Testis (tissue), 2 donors: ENCODE results near the gene REEP3.

Experiments used
- CTCF ChIP-seq, 3 experiments: fragments of 450-650 bp in 2 of 3; fragments of 200-600 bp in 1 of 3; sonication (generic) in 1 of 3; IDR thresholded peaks; one replicate each; pipeline ENCODE4 v1.5.1; 2016 to 2019; ENCODE audit warnings: antibody characterized with exemption in 3 of 3, mild to moderate bottlenecking in 2 of 3, moderate library complexity in 1 of 3
- POLR2A ChIP-seq: fragments of 450-650 bp; IDR thresholded peaks from one replicate; pipeline ENCODE4 v1.6.1; 2017; ENCODE audit warnings: antibody characterized with exemption, mild to moderate bottlenecking, moderate library complexity

DNA sequence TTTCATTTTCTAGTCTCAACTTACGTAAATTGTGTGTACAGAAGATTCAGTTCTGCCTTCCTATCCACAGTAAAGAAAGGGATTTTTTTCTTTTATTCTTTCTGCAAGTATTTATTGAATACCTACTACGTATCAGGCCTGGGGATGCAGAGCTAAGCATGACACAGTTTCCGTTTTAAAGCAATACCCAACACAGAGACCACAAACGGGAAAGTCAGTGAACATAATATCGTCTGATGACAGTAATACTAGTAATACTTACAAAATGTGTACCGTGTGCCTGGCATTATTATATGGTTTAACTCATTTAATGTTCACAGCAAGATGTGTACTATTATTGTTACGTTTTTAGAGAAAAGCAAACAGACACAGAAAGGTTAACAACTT lies 22.4 kb downstream of the REEP3 start:
- no peak for TF ChIP-seq CTCF (IDR thresholded peaks at IDR 0.05)
- no peak for TF ChIP-seq POLR2A
